HG02973 (cell line): ENCODE data around the gene BTNL8.
A peak's percentile ranks its signal among the peaks of the same experiment; 100 is the strongest.

ENCODE experiments used
- ATAC-seq: cut with Tn5 transposase; IDR thresholded peaks from one replicate; pipeline ENCODE4 v1.9.1; 2021; ENCODE audit warnings: moderate library complexity; ENCODE audit not compliant: unreplicated experiment

Gene BTNL8

GRCh38 chr5:180950291-180950949, 51.5 kb downstream of the BTNL8 start:
- ATAC-seq = no peak

- no peak for ATAC-seq
These were observed 60.7 kb downstream of the BTNL8 start for GRCh38 chr5:180959661-180960060.

GRCh38 chr5:180960209-180960608, 61.2 kb downstream of the BTNL8 start:
- ATAC-seq = no peak

- no peak for ATAC-seq
These were observed 70.4 kb downstream of the BTNL8 start for GRCh38 chr5:180969406-180969805.

GRCh38 chr5:180970336-180970735, 71.4 kb downstream of the BTNL8 start:
- no peak for ATAC-seq

GRCh38 chr5:180970875-180971274, 71.9 kb downstream of the BTNL8 start:
- ATAC-seq = no peak

GRCh38 chr5:180974612-180975315, 75.8 kb downstream of the BTNL8 start:
- ATAC-seq = peak; percentile 27

GRCh38 chr5:180975338-180975737, 76.4 kb downstream of the BTNL8 start:
- ATAC-seq = peak; percentile 90

- ATAC-seq = no peak
These were observed 77.6 kb downstream of the BTNL8 start for GRCh38 chr5:180976518-180976917.

GRCh38 chr5:180977852-180978251, 78.9 kb downstream of the BTNL8 start:
- no peak for ATAC-seq

- ATAC-seq = no peak
These were observed 83.2 kb downstream of the BTNL8 start for GRCh38 chr5:180982008-180982741.

- no peak for ATAC-seq
These were observed 89.1 kb downstream of the BTNL8 start for GRCh38 chr5:180988016-180988415.

GRCh38 chr5:180988592-180988991, 89.6 kb downstream of the BTNL8 start, which contains the start of gene BTNL3:
TSS of gene BTNL3 (plus strand) at chr5:180988846. CDS start at chr5:180989029, 183 bp downstream.
- no peak for ATAC-seq

GRCh38 chr5:180990086-180990881, 91.3 kb downstream of the BTNL8 start:
- ATAC-seq = no peak

- ATAC-seq = no peak
These were observed 91.9 kb downstream of the BTNL8 start for GRCh38 chr5:180990882-180991242.
